PC-9 (cell line): ENCODE measurements around the gene CES1.

Experiments used
- EZH2 ChIP-seq: fragments of 200-600 bp; sonication (generic); IDR thresholded peaks from 2 replicates; pipeline ENCODE4 v1.8.0; 2017; ENCODE audit warnings: antibody characterized with exemption, low read depth
- TF ChIP-seq, protein P1 (sequence below): fragments of 200-600 bp; sonication (generic); conservative IDR thresholded peaks from 2 replicates; pipeline ENCODE4 v1.6.1; 2017; ENCODE audit warnings: mixed run types, antibody characterized with exemption, mild to moderate bottlenecking, moderate library complexity

DNA sequence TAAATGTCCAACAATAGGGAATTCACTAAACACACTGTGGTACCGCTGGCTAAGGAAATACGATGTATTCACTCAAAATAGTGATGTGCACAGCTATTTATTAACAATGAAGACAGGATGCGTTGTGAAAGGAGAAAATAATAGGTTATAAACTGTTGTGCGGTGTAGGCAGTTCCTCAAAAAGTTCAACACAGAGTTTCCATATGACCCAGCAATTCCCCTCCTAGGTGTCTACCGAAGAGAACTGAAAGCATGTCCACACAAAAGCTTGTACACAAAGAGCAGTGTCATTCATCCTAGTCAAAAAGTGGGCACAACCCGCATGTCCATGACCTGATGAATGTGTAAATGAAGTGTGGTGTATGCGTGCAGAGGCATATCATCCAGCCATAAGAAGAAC lies 1.2 kb upstream of the CES1 start:
- TF ChIP-seq, protein P1, sequence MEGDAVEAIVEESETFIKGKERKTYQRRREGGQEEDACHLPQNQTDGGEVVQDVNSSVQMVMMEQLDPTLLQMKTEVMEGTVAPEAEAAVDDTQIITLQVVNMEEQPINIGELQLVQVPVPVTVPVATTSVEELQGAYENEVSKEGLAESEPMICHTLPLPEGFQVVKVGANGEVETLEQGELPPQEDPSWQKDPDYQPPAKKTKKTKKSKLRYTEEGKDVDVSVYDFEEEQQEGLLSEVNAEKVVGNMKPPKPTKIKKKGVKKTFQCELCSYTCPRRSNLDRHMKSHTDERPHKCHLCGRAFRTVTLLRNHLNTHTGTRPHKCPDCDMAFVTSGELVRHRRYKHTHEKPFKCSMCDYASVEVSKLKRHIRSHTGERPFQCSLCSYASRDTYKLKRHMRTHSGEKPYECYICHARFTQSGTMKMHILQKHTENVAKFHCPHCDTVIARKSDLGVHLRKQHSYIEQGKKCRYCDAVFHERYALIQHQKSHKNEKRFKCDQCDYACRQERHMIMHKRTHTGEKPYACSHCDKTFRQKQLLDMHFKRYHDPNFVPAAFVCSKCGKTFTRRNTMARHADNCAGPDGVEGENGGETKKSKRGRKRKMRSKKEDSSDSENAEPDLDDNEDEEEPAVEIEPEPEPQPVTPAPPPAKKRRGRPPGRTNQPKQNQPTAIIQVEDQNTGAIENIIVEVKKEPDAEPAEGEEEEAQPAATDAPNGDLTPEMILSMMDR: no peak
- no peak for TF ChIP-seq EZH2
